AG09309 (cell line): ENCODE results near the gene ATP2B3.

Source experiments
- DNase-seq: peaks from one replicate; pipeline ENCODE4 v3.0.0-alpha.2; 2010; ENCODE audit warnings: low read depth
- H3K4me3 ChIP-seq: 2 replicates; pipeline ENCODE4 v1.5.1; 2011; ENCODE audit warnings: mild to moderate bottlenecking, low read depth, low read length, moderate library complexity; ENCODE audit not compliant: control insufficient read depth
- TF ChIP-seq, protein P1 (sequence below): IDR thresholded peaks from 2 replicates; pipeline ENCODE4 v1.5.1; 2011; ENCODE audit warnings: mild to moderate bottlenecking, low read depth, low read length, inconsistent platforms; ENCODE audit not compliant: insufficient read depth, control insufficient read depth; ENCODE audit errors: missing control alignments

Gene ATP2B3

DNA sequence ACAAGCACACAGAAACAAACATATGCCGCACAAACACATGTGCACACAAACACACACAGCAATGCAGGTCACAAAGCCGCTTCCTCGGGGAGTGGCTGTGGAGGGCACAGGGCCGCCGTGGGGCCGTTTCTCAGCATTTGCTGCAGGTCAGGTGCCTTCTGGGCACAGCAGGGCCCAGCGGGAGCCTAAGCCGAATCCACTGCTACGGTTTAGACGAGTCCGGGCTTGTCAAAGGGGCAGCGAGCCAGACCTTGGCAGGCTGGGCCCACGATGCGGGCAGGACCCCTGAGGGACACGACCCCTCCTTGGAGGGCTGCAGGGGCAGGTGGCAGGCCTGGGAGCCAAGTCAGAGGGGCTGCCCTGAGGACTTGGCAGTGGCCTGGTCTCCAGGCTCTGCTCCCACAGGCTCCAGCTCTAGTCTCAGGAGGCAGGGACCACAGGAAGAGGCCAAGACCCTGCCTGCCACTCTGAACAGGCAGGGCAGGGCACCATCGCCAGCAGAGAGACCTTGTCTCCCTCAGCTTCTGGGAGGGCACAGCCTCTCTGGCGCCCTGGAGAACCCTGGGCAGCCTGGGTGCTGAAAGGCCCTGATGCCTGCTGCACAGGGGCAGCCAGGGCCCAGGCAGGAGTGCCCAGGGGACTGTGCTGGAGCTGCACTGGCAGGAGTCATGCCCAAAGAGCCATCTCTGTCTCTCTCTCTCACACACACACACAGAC lies 5.5 kb upstream of the ATP2B3 start:
- DNase-seq: no peak
- H3K4me3 ChIP-seq: no peak overlapping the region
- TF ChIP-seq, protein P1, sequence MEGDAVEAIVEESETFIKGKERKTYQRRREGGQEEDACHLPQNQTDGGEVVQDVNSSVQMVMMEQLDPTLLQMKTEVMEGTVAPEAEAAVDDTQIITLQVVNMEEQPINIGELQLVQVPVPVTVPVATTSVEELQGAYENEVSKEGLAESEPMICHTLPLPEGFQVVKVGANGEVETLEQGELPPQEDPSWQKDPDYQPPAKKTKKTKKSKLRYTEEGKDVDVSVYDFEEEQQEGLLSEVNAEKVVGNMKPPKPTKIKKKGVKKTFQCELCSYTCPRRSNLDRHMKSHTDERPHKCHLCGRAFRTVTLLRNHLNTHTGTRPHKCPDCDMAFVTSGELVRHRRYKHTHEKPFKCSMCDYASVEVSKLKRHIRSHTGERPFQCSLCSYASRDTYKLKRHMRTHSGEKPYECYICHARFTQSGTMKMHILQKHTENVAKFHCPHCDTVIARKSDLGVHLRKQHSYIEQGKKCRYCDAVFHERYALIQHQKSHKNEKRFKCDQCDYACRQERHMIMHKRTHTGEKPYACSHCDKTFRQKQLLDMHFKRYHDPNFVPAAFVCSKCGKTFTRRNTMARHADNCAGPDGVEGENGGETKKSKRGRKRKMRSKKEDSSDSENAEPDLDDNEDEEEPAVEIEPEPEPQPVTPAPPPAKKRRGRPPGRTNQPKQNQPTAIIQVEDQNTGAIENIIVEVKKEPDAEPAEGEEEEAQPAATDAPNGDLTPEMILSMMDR: no peak

- TF ChIP-seq, protein P1: no peak
- no peak for DNase-seq
- H3K4me3 ChIP-seq: no peak overlapping the region
These were observed 4.9 kb upstream of the ATP2B3 start for GRCh38 chrX:153512501-153512893.

DNA sequence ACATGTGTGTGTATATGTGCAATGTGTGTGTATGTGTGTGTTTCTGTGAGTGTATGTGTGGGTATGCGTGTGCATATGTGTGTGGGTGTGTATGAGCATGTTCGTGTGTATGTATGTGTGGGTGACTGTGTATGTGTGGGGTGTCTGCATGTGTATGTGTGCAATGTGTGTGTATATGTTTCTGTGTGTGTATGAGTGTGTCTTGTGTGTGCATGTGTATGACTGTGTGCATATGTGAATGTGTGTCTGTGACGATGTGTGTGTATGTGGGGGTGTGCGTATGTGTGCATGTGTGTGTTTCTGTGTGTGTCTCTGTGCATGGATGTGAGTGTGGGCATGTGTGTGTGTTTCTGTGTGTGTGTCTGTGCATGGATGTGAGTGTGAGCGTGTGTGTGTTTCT lies 4.2 kb upstream of the ATP2B3 start:
- no peak for DNase-seq
- H3K4me3 ChIP-seq: no peak overlapping the region
- TF ChIP-seq, protein P1: no peak

DNA sequence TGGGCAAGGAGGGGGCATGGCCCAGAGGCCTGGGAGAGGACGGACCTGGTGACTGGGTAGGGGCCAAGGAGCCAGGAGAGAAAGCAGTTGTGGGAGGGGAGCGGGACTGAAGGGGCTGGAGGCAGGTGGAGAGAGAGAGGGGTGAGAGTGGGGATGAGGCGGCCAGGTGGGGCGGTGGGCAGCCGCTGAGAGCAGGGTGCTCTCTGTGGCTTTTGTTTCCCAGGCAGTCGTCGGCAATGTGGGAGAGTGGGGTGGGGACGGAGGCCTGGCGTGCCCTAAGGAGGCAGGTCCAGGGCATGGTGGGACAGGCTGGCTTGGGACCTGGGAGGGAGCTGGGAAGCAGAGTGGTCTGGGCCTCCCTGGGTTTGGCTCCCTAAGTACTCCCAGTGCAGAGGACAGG lies 3.2 kb upstream of the ATP2B3 start:
- TF ChIP-seq, protein P1: no peak
- H3K4me3 ChIP-seq: no peak overlapping the region
- no peak for DNase-seq

DNA sequence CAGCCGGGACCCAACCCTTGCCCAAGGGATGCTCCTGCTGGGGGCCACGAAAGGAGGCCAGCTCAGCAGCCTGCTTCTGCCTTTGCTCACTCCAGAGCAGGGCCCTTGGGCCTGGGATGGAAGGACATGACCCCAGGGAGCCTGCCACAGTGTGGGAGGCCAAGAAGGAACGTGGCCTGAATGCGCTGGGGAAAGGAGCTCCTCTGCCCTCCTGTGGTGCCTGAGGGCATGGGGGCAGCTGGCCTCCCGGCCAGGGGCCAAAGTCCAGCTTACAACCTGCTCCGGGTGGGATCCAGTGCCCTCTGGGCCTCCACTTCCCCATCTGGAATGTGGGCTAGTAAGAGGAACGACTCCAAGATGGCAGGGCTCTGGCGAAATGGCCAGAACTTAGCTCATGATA lies 2.0 kb upstream of the ATP2B3 start:
- no peak for DNase-seq
- TF ChIP-seq, protein P1: no peak
- H3K4me3 ChIP-seq: no peak overlapping the region

GRCh38 chrX:153516073-153516472 lies 1.4 kb upstream of the ATP2B3 start:
- no peak for DNase-seq
- TF ChIP-seq, protein P1: no peak
- no peak overlapping the region for H3K4me3 ChIP-seq
